GM23248 (cell line): ENCODE results near the gene NBEAL1. TPM values are rescaled to one million over a fixed set of nuclear protein-coding genes. Genes with fewer than 3 reads are reported as not detected.
"Not testable (repeated sequence)": the region's sequence is repeated elsewhere in the genome, so short reads cannot be mapped to it uniquely, and the experiment has no call there.

ENCODE experiments used
- DNase-seq: peaks from one replicate; pipeline ENCODE4 v3.0.0-alpha.2; 2015
- H2AFZ ChIP-seq: fragments of 200-600 bp; sonication (generic); 2 replicates; pipeline ENCODE4 v1.6.1; 2016; ENCODE audit warnings: antibody characterized with exemption
- H3F3A ChIP-seq: fragments of 200-600 bp; sonication (generic); 2 replicates; pipeline ENCODE4 v1.6.1; 2016; ENCODE audit warnings: mild to moderate bottlenecking, antibody characterized with exemption, mixed run types; ENCODE audit not compliant: insufficient read depth
- H3K27ac ChIP-seq: fragments of 200-600 bp; sonication (generic); 2 replicates; pipeline ENCODE4 v1.5.1; 2016; ENCODE audit warnings: mild to moderate bottlenecking
- H3K27me3 ChIP-seq: fragments of 200-600 bp; sonication (generic); replicated peaks from 2 replicates; pipeline ENCODE4 v1.6.1; 2016; ENCODE audit warnings: mild to moderate bottlenecking; ENCODE audit not compliant: insufficient read depth
- H3K36me3 ChIP-seq: fragments of 200-600 bp; sonication (generic); 2 replicates; pipeline ENCODE4 v1.6.1; 2016; ENCODE audit warnings: low read depth, mild to moderate bottlenecking
- H3K4me1 ChIP-seq: fragments of 200-600 bp; sonication (generic); 2 replicates; pipeline ENCODE4 v1.6.1; 2016; ENCODE audit warnings: mild to moderate bottlenecking; ENCODE audit not compliant: insufficient read depth
- H3K4me2 ChIP-seq: fragments of 200-600 bp; sonication (generic); one replicate; pipeline ENCODE4 v1.6.1; 2016; ENCODE audit warnings: mild to moderate bottlenecking; ENCODE audit not compliant: unreplicated experiment
- H3K4me3 ChIP-seq: fragments of 200-600 bp; sonication (generic); 2 replicates; pipeline ENCODE4 v1.5.1; 2016; ENCODE audit warnings: mild to moderate bottlenecking
- H3K79me2 ChIP-seq: fragments of 200-600 bp; sonication (generic); 2 replicates; pipeline ENCODE4 v1.6.1; 2016; ENCODE audit warnings: mild to moderate bottlenecking; ENCODE audit not compliant: insufficient read depth
- H3K9ac ChIP-seq: fragments of 200-600 bp; sonication (generic); 2 replicates; pipeline ENCODE4 v1.6.1; 2016; ENCODE audit warnings: mild to moderate bottlenecking
- H3K9me2 ChIP-seq: fragments of 200-600 bp; sonication (generic); 2 replicates; pipeline ENCODE4 v1.6.1; 2016; ENCODE audit warnings: mixed run types, mild to moderate bottlenecking, moderate library complexity; ENCODE audit not compliant: insufficient read depth
- H3K9me3 ChIP-seq: fragments of 200-600 bp; sonication (generic); one replicate; pipeline ENCODE4 v1.6.1; 2017; ENCODE audit warnings: low read depth
- H4K20me1 ChIP-seq: fragments of 200-600 bp; sonication (generic); 2 replicates; pipeline ENCODE4 v1.6.0; 2016; ENCODE audit not compliant: insufficient read depth
- EZH2 ChIP-seq: fragments of 200-600 bp; sonication (generic); IDR thresholded peaks from 2 replicates; pipeline ENCODE4 v1.6.1; 2018; ENCODE audit warnings: antibody characterized with exemption, mild to moderate bottlenecking; ENCODE audit not compliant: insufficient read depth, poor library complexity, severe bottlenecking
- EZH2phosphoT487 ChIP-seq: fragments of 200-600 bp; sonication (generic); IDR thresholded peaks from 2 replicates; pipeline ENCODE4 v1.6.1; 2018; ENCODE audit warnings: antibody characterized with exemption, moderate library complexity, mild to moderate bottlenecking, low read depth; ENCODE audit not compliant: insufficient read depth
- WGBS, 2 experiments: methylation state at CpG; one replicate each; pipeline ENCODE4 v1.1.6; 2015 to 2017; ENCODE audit warnings: low lambda C conversion rate in 2 of 2, low coverage in 1 of 2; ENCODE audit errors: missing lambda C conversion rate in 2 of 2; 5-methylcytosine and 5-hydroxymethylcytosine counted together
- in situ Hi-C: fragments of 300-500 bp; cut with MboI; formaldehyde crosslinking; loops from 2 replicates; pipeline ENCODE4 v1.15.0; 2020
- polyA plus RNA-seq: library from polyadenylated mRNA; unstranded; fragments of >200 nt; fragmentation: Nextera tagmentation; extraction: Ambion mirVana; gene quantifications from 2 replicates; pipeline ENCODE4 v1.2.1, GENCODE V29; 2016
- total RNA-seq: library from RNA; depleted of rRNA; stranded (reverse); fragments of >200 nt; shearing (Covaris generic); gene quantifications from 2 replicates; pipeline ENCODE4 v1.2.3, GENCODE V29; 2014

Gene NBEAL1
- total and polyA plus RNA-seq, 2 experiments from 2014 or later, result 23.6 to 36.0 TPM

DNA sequence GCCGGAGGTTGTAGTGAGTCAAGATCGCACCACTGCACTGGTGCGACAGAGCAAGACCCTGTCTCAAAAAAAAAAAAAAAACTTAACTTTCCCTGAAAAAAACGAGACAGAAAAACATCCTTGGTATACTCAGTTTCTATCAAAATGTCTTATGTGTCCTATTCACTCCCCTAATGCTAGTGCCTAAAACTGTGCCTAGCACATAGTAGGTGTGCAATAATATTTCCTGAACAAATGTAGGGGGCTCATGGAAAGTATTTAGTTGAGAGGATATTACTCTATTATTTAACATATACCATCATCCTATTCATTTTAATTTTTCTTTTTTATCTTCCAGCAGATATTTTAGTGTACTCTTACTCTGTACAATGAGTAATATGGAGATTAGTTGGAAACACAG is 120.4 kb downstream of the NBEAL1 start:
- no peaks in the 10 kb centered on the region for H3K79me2 ChIP-seq
- no peaks in the 10 kb centered on the region for H3K27me3 ChIP-seq
- WGBS, 2 experiments, result 87 to 88% methylated on average over 3 to 4 of the region's 4 CpGs
- H3K4me3 ChIP-seq, result no peak overlapping the region
- no peak overlapping the region for H3K27ac ChIP-seq
- peaks cover 58% of the 10 kb centered on the region for H3K36me3 ChIP-seq
- no peaks in the 10 kb centered on the region for H3K9me2 ChIP-seq
- TF ChIP-seq EZH2phosphoT487 (no peak), EZH2 (no peak)
- H3K4me2 ChIP-seq, result no peak overlapping the region
- no peaks in the 10 kb centered on the region for H3K9me3 ChIP-seq
- H3F3A ChIP-seq, result 0 out of 2 replicates have a peak, but pooled peaks cover 12% of the 10 kb centered on the region
- H3K9ac ChIP-seq, result no peak overlapping the region
- DNase-seq, result no peak
- no peaks in the 10 kb centered on the region for H4K20me1 ChIP-seq
- in situ Hi-C loops, result no loop called here
- no peak overlapping the region for H2AFZ ChIP-seq
- no peaks in the 10 kb centered on the region for H3K4me1 ChIP-seq

- in situ Hi-C loops, result no loop called here
Observed at GRCh38 chr2:203143391-203143790, 128.7 kb downstream of the NBEAL1 start.

GRCh38 chr2:203149194-203149593 is 134.5 kb downstream of the NBEAL1 start:
- H3K36me3 ChIP-seq, result peaks cover 57% of the 10 kb centered on the region
- H4K20me1 ChIP-seq, result no peaks in the 10 kb centered on the region
- no peak overlapping the region for H3K9ac ChIP-seq
- in situ Hi-C loops, result no loop called here
- no peaks in the 10 kb centered on the region for H3K27me3 ChIP-seq
- no peaks in the 10 kb centered on the region for H3K4me1 ChIP-seq
- H3K9me2 ChIP-seq, result no peaks in the 10 kb centered on the region
- no peaks in the 10 kb centered on the region for H3K79me2 ChIP-seq
- DNase-seq, result no peak
- peaks cover 7% of the 10 kb centered on the region; the same call in 1 of the 2 replicates for H3F3A ChIP-seq
- H2AFZ ChIP-seq, result no peak overlapping the region
- H3K27ac ChIP-seq, result no peak overlapping the region
- H3K4me3 ChIP-seq, result no peak overlapping the region
- H3K4me2 ChIP-seq, result no peak overlapping the region
- TF ChIP-seq EZH2phosphoT487 (no peak), EZH2 (no peak)
- 96 to 100% methylated on average over 1 of the region's 1 CpG for WGBS, 2 experiments
- H3K9me3 ChIP-seq, result no peaks in the 10 kb centered on the region

More at GRCh38 chr2:203143391-203143790, 128.7 kb downstream of the NBEAL1 start:
- H3K9me2 ChIP-seq, result no peaks in the 10 kb centered on the region
- H3K4me3 ChIP-seq, result no peak overlapping the region
- H4K20me1 ChIP-seq, result no peaks in the 10 kb centered on the region
- no peak overlapping the region for H2AFZ ChIP-seq
- no peak overlapping the region for H3K9ac ChIP-seq
- peaks cover 48% of the 10 kb centered on the region for H3K36me3 ChIP-seq
- H3K4me2 ChIP-seq, result no peak overlapping the region
- no peak for DNase-seq
- H3K79me2 ChIP-seq, result no peaks in the 10 kb centered on the region
- H3F3A ChIP-seq, result peaks cover 6% of the 10 kb centered on the region; the same call in 1 of the 2 replicates
- no peak overlapping the region for H3K27ac ChIP-seq
- no peaks in the 10 kb centered on the region for H3K4me1 ChIP-seq
- no peaks in the 10 kb centered on the region for H3K9me3 ChIP-seq
- no peaks in the 10 kb centered on the region for H3K27me3 ChIP-seq
- TF ChIP-seq EZH2phosphoT487, result no peak
- TF ChIP-seq EZH2, result no peak

DNA sequence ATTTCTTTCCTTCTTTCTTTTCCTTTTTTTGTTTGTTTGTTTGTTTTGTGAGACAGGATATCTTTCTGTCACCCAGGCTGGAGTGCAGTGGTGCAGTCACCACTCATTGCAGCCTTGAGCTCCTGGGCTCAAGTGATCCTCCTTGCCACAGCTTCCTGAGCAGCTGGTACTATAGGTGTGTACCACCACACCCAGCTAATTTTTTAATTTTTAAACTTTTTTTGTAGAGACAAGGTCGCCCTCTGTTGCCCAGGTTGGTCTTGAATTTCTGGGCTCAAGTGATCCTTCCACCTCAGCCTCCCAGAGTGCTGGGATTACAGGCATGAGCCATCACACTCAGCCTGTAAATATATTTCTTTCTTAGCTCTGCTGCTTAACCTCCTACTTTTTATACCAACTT is 140.7 kb downstream of the NBEAL1 start:
- no peaks in the 10 kb centered on the region for H3K27me3 ChIP-seq
- WGBS, 2 experiments, result 80 to 100% methylated on average over 1 of the region's 1 CpG
- H3K9me2 ChIP-seq, result no peaks in the 10 kb centered on the region
- H3K4me1 ChIP-seq, result no peaks in the 10 kb centered on the region
- H3K9me3 ChIP-seq, result no peaks in the 10 kb centered on the region
- H3K4me3 ChIP-seq, result no peak overlapping the region
- no peaks in the 10 kb centered on the region for H3K79me2 ChIP-seq
- in situ Hi-C loops, result no loop called here
- no peak overlapping the region for H3K4me2 ChIP-seq
- no peak overlapping the region for H2AFZ ChIP-seq
- no peak overlapping the region for H3K27ac ChIP-seq
- TF ChIP-seq EZH2phosphoT487 (no peak), EZH2 (no peak)
- no peak for DNase-seq
- H3K9ac ChIP-seq, result no peak overlapping the region
- no peaks in the 10 kb centered on the region for H4K20me1 ChIP-seq
- H3F3A ChIP-seq, result peaks cover 8% of the 10 kb centered on the region; the same call in 1 of the 2 replicates
- H3K36me3 ChIP-seq, result peaks cover 30% of the 10 kb centered on the region

DNA sequence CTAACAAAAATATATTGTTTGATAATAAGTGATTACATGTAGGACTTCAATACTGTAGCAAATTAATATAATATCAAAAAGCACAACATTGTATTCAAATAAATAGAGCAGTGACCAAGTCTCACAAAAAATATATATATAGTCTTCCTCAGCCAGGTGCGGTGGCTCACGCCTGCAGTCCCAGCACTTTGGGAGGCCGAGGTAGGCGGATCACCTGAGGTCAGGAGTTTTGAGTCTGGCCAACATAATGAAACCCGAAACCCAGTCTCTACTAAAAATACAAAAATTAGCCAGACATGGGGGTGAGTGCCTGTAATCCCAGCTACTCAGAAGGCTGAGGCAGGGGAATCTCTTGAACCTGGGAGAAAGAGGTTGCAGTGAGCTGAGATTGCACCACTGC is 148.0 kb downstream of the NBEAL1 start:
- H3F3A ChIP-seq, H3K9me3 ChIP-seq, H3K9me2 ChIP-seq, H2AFZ ChIP-seq, H3K4me3 ChIP-seq, H3K4me2 ChIP-seq, H4K20me1 ChIP-seq, H3K9ac ChIP-seq, H3K79me2 ChIP-seq, H3K4me1 ChIP-seq, in situ Hi-C loops, H3K27ac ChIP-seq, DNase-seq, H3K27me3 ChIP-seq: not testable (repeated sequence)
- WGBS, 2 experiments, result 96 to 99% methylated on average over 5 of the region's 5 CpGs
- peaks cover 35% of the 10 kb centered on the region for H3K36me3 ChIP-seq
